ENCODE results near the gene PTGER2.

PTGER2 gene

DNA sequence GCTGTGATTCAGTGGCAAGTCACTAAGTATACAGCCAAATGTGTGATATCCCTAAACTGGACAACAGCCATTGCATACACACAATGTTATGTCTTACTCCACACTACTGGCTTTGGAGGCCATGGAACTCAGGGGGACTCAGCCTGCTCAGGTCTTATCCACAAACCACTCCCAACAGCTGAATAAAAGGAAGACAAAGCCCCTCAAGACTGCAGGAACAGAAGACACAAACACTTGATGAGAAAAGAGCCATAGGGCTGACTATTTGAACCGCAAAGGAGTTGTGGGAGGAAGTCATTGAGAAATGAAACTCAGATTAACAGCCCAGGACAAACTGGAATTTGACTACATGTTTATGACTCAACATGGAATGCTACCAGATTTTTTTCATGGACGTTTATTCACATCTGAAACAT, 40.9 kb downstream of the PTGER2 start:
- H3K27ac ChIP-seq (ENCODE audit: low read length), result no peak overlapping the region

DNA sequence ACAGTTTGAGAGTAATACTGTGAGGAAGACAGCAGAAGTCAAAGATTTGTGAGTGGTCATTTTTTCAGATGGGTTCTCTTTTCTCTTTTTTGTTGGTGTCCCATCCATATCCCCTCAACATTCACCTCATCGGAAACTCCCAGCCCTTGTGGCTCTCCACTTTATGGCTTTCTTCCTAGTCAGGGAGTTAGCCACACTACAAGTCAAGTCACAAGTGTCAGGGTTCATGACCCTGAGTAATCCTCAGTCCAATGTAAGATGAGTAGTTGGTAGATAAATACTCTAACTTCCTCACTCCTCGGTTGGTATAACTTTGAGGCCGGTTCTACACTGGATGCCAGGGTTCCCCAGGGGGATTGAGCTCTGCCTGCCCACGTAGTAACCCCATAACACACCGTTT, 41.4 kb downstream of the PTGER2 start:
- no peak overlapping the region for H3K4me3 ChIP-seq (ENCODE audit: low read length in 2 of 2)
- peaks cover 20% of the 10 kb centered on the region for H3K4me1 ChIP-seq (ENCODE audit: control insufficient read depth, insufficient read depth, low read length)
- no peaks in the 10 kb centered on the region for H3K9me3 ChIP-seq (ENCODE audit: control insufficient read depth in 2 of 2, low read length in 2 of 2)
- H3K27ac ChIP-seq (ENCODE audit: low read length), result no peak overlapping the region
- no peaks in the 10 kb centered on the region for H3K27me3 ChIP-seq (ENCODE audit: control insufficient read depth in 1 of 2, insufficient read depth in 2 of 2, low read length in 2 of 2)
- H3K36me3 ChIP-seq (ENCODE audit: control insufficient read depth in 2 of 2, insufficient read depth in 2 of 2, low read length in 2 of 2), result no peaks in the 10 kb centered on the region
- no peak overlapping the region for H3K9ac ChIP-seq (ENCODE audit: low read length in 2 of 2)

More for the DNA sequence above, 40.9 kb downstream of the PTGER2 start:
- Histone ChIP-seq H3K4me1 (ENCODE audit: control insufficient read depth, insufficient read depth, low read length) (peaks cover 23% of the 10 kb centered on the region), H3K4me3 (ENCODE audit: low read length in 2 of 2) (no peak overlapping the region), H3K9me3 (ENCODE audit: control insufficient read depth in 2 of 2, low read length in 2 of 2) (no peaks in the 10 kb centered on the region), H3K27me3 (ENCODE audit: control insufficient read depth in 1 of 2, insufficient read depth in 2 of 2, low read length in 2 of 2) (no peaks in the 10 kb centered on the region), H3K36me3 (ENCODE audit: control insufficient read depth in 2 of 2, insufficient read depth in 2 of 2, low read length in 2 of 2) (no peaks in the 10 kb centered on the region), H3K9ac (ENCODE audit: low read length in 2 of 2) (no peak overlapping the region)

DNA sequence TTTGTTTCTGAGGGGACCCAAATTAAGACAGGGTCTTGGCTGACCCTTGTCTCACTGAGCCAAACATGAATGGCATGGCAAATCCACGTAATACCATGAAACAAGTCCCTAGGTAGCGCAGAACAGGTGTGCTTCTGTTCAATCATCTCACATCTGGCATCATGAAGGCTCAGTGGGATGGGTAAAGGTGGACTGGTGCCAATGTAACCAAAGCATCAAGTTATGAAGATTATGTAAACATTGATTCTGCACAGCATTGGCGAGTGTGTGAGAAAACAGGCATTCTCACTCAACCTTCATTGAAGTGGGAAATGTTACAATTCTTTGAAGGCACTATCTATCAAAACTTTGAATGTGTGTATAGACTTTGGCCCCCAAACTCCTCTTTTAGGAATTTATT, 41.9 kb downstream of the PTGER2 start:
- H3K27me3 ChIP-seq (ENCODE audit: control insufficient read depth in 1 of 2, insufficient read depth in 2 of 2, low read length in 2 of 2), result no peaks in the 10 kb centered on the region
- H3K4me3 ChIP-seq (ENCODE audit: low read length in 2 of 2), result no peak overlapping the region
- no peaks in the 10 kb centered on the region for H3K9me3 ChIP-seq (ENCODE audit: control insufficient read depth in 2 of 2, low read length in 2 of 2)
- no peaks in the 10 kb centered on the region for H3K36me3 ChIP-seq (ENCODE audit: control insufficient read depth in 2 of 2, insufficient read depth in 2 of 2, low read length in 2 of 2)
- peaks cover 16% of the 10 kb centered on the region for H3K4me1 ChIP-seq (ENCODE audit: control insufficient read depth, insufficient read depth, low read length)
- H3K9ac ChIP-seq (ENCODE audit: low read length in 2 of 2), result no peak overlapping the region
- H3K27ac ChIP-seq (ENCODE audit: low read length), result no peak overlapping the region

DNA sequence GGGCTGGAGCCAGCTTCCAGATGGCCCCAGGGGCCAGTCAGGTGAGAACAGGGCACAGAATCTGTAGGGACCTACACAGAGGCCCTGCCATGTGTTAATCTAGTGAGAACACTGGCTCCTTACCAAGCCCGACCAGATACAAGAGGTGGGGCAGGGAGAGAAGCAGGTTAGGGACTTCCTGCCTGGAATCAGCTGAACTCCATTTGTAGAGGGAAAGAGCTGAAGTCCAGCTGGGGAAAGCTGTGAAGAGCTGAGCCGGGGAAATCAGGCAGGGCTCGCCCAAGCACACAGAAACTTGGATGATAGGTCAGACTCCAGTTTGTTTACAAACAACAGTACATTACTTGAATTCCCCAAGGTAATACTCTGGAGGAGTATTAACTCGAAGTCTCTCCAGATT, 46.7 kb downstream of the PTGER2 start:
- Histone ChIP-seq H3K9ac (ENCODE audit: low read length in 2 of 2) (no peak overlapping the region), H3K4me1 (ENCODE audit: control insufficient read depth, insufficient read depth, low read length) (peaks cover 3% of the 10 kb centered on the region), H3K9me3 (ENCODE audit: control insufficient read depth in 2 of 2, low read length in 2 of 2) (no peaks in the 10 kb centered on the region), H3K27me3 (ENCODE audit: control insufficient read depth in 1 of 2, insufficient read depth in 2 of 2, low read length in 2 of 2) (no peaks in the 10 kb centered on the region), H3K36me3 (ENCODE audit: control insufficient read depth in 2 of 2, insufficient read depth in 2 of 2, low read length in 2 of 2) (no peaks in the 10 kb centered on the region), H3K27ac (ENCODE audit: low read length) (no peak overlapping the region), H3K4me3 (ENCODE audit: low read length in 2 of 2) (no peak overlapping the region)

DNA sequence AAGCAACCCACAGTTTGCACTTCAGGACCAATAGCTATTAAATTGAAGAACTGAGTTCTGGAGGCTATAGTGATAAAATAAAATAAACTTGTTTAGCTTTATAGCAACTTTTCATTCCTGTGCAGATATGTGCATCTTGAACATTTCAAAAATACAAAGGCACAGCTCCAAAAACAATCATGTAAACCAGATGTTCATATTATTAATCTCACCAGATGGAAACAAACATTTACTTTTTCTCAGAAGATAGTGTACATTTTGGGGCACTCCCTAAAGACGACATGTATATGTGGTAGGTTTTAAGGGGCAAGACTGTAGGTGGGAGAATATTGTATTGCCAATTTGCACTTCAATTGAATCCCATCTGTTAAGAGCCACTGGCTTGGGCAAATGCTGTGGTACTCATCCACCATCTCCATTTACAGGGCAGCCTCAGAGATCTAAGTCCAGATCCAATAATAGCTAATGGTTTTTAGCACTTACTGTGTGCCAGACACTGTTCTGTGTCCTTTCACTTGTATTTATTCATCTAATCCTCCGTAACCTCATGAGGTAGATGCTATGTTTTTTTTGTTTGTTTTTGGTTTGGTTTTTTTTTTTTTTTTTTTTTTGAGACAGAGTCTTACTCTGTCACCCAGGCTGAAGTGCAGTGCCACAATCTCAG, 49.1 kb downstream of the PTGER2 start:
- Histone ChIP-seq H3K4me3 (ENCODE audit: low read length in 2 of 2) (no peak overlapping the region), H3K9me3 (ENCODE audit: control insufficient read depth in 2 of 2, low read length in 2 of 2) (no peaks in the 10 kb centered on the region), H3K9ac (ENCODE audit: low read length in 2 of 2) (no peak overlapping the region), H3K27me3 (ENCODE audit: control insufficient read depth in 1 of 2, insufficient read depth in 2 of 2, low read length in 2 of 2) (no peaks in the 10 kb centered on the region), H3K4me1 (ENCODE audit: control insufficient read depth, insufficient read depth, low read length) (peaks cover 3% of the 10 kb centered on the region), H3K36me3 (ENCODE audit: control insufficient read depth in 2 of 2, insufficient read depth in 2 of 2, low read length in 2 of 2) (no peaks in the 10 kb centered on the region), H3K27ac (ENCODE audit: low read length) (no peak overlapping the region)

DNA sequence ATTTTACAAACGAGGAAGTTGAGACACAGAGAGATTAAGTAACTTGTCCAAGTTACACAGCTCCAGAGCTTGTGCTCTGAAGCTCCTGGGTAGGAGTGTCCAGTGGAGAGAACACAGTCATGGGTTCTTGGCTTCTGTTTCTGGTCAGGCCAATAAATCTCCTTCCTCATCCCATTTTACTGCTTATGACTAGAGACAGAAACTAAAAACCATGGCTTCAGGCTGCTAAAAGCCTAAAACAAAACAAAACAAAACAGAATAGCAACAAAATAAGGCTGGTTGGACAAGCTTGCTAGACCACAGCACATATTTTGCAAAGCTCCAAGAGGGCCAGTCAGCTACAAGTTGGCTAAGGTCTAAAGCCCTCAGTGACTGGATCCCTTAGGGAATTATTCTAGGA, 49.8 kb downstream of the PTGER2 start:
- H3K9ac ChIP-seq (ENCODE audit: low read length in 2 of 2), result no peak overlapping the region
- H3K4me3 ChIP-seq (ENCODE audit: low read length in 2 of 2), result no peak overlapping the region
- no peaks in the 10 kb centered on the region for H3K27me3 ChIP-seq (ENCODE audit: control insufficient read depth in 1 of 2, insufficient read depth in 2 of 2, low read length in 2 of 2)
- H3K9me3 ChIP-seq (ENCODE audit: control insufficient read depth in 2 of 2, low read length in 2 of 2), result no peaks in the 10 kb centered on the region
- H3K36me3 ChIP-seq (ENCODE audit: control insufficient read depth in 2 of 2, insufficient read depth in 2 of 2, low read length in 2 of 2), result no peaks in the 10 kb centered on the region
- H3K27ac ChIP-seq (ENCODE audit: low read length), result no peak overlapping the region
- peaks cover 3% of the 10 kb centered on the region for H3K4me1 ChIP-seq (ENCODE audit: control insufficient read depth, insufficient read depth, low read length)

DNA sequence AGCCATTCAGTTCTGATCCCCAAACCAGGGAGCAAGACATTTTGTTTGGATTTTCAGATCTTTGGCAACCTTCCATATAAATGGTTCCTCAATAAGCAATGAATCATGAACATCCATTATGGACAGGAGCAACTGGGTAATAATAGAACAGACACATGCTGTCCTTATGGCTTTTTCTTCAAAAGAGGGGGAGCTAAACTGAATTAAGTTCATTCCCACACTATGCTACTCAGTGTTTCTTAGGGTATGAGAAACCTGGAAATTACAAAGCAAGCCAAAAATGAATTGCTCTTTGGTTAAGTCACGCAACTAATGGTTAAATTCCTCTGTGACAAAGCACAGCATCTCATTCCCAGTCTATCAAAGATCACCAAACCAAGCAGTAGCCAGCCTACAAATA, 51.0 kb downstream of the PTGER2 start:
- Histone ChIP-seq H3K36me3 (ENCODE audit: control insufficient read depth in 2 of 2, insufficient read depth in 2 of 2, low read length in 2 of 2) (no peaks in the 10 kb centered on the region), H3K27ac (ENCODE audit: low read length) (no peak overlapping the region), H3K9ac (ENCODE audit: low read length in 2 of 2) (no peak overlapping the region), H3K4me3 (ENCODE audit: low read length in 2 of 2) (no peak overlapping the region), H3K4me1 (ENCODE audit: control insufficient read depth, insufficient read depth, low read length) (peaks cover 3% of the 10 kb centered on the region), H3K27me3 (ENCODE audit: control insufficient read depth in 1 of 2, insufficient read depth in 2 of 2, low read length in 2 of 2) (no peaks in the 10 kb centered on the region), H3K9me3 (ENCODE audit: control insufficient read depth in 2 of 2, low read length in 2 of 2) (no peaks in the 10 kb centered on the region)

DNA sequence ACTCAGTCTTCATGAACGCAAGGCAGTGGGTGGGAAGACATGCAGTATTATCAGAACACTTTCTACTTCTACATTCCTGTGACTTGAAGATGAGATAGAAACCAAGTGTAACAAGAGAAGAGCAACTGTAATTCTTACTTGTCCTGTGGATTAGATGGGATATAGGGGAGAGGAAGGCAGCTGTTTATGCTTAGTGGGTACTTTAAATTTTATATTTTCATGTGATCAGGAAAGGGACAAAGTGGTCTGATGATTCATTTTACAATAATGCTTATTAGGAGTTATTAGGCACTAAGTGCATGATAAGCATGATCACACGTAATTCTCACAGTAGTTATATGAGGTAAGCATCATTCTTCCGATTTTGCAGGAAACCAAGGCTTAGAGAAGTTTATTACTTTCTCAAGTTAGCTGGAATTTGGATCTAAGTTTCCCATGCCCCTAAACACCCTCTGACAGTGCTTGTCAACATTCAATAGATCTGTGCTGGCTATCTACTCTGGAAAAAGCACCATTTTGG, 52.7 kb downstream of the PTGER2 start:
- Histone ChIP-seq H3K9ac (ENCODE audit: low read length in 2 of 2) (no peak overlapping the region), H3K36me3 (ENCODE audit: control insufficient read depth in 2 of 2, insufficient read depth in 2 of 2, low read length in 2 of 2) (no peaks in the 10 kb centered on the region), H3K27ac (ENCODE audit: low read length) (no peak overlapping the region), H3K4me3 (ENCODE audit: low read length in 2 of 2) (no peak overlapping the region), H3K27me3 (ENCODE audit: control insufficient read depth in 1 of 2, insufficient read depth in 2 of 2, low read length in 2 of 2) (no peaks in the 10 kb centered on the region), H3K9me3 (ENCODE audit: control insufficient read depth in 2 of 2, low read length in 2 of 2) (no peaks in the 10 kb centered on the region), H3K4me1 (ENCODE audit: control insufficient read depth, insufficient read depth, low read length) (peaks cover 3% of the 10 kb centered on the region)

DNA sequence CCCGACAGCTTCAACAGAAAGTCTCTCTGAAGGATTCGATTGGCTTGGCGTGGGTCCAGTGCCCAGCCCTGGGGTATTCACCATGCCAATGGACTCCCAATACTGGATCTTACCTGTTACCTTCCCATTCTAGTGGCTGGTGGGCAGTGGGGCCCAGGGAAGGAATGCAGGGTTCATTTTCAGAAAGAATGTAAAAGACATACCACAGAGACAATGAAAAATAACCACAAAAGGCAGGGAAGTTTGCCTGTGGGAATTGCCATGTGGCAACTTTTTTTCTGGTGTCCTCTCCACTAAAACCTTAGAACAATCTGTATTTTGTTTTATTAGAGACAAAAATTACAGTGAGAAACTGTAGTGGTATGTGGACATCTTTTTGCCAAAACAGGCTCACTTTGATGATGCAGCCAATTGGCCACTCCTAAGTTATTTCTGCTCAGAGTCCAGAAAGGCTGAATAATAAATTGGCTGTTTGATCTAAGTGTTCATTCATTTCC, 55.2 kb downstream of the PTGER2 start:
- Histone ChIP-seq H3K27ac (ENCODE audit: low read length) (no peak overlapping the region), H3K9ac (ENCODE audit: low read length in 2 of 2) (no peak overlapping the region), H3K27me3 (ENCODE audit: control insufficient read depth in 1 of 2, insufficient read depth in 2 of 2, low read length in 2 of 2) (no peaks in the 10 kb centered on the region)

DNA sequence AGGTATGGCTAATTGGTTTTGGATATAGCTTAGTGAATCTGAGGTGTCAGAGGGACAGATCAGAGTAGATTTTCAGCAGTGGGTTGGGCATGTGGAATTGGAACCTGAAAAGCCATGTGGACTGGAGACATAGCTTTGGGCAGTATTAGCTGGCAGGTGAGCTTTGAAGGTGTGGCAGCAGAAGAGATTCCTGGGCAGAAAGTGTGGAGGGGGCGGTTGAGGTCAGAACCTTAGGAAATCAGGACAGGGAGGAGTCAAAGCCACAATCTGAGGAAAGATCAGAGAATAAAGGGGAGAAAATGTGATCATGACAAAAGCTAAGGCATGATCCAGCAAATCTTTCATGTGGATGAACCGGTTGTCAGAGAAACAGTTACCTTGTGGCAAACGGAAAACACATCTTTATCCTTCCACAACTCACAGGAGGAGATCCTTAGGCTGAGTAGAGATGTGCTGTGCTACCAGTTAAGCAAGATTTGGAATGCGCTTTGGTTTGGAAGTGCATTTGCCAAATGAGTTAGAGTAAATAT, 56.4 kb downstream of the PTGER2 start:
- no peaks in the 10 kb centered on the region for H3K27me3 ChIP-seq (ENCODE audit: control insufficient read depth in 1 of 2, insufficient read depth in 2 of 2, low read length in 2 of 2)
- H3K4me1 ChIP-seq (ENCODE audit: control insufficient read depth, insufficient read depth, low read length), result no peaks in the 10 kb centered on the region
- H3K9me3 ChIP-seq (ENCODE audit: control insufficient read depth in 2 of 2, low read length in 2 of 2), result no peaks in the 10 kb centered on the region
- no peak overlapping the region for H3K4me3 ChIP-seq (ENCODE audit: low read length in 2 of 2)
- no peak overlapping the region for H3K9ac ChIP-seq (ENCODE audit: low read length in 2 of 2)
- no peaks in the 10 kb centered on the region for H3K36me3 ChIP-seq (ENCODE audit: control insufficient read depth in 2 of 2, insufficient read depth in 2 of 2, low read length in 2 of 2)
- no peak overlapping the region for H3K27ac ChIP-seq (ENCODE audit: low read length)

More for the DNA sequence above, 55.2 kb downstream of the PTGER2 start:
- H3K9me3 ChIP-seq (ENCODE audit: control insufficient read depth in 2 of 2, low read length in 2 of 2), result no peaks in the 10 kb centered on the region
- H3K36me3 ChIP-seq (ENCODE audit: control insufficient read depth in 2 of 2, insufficient read depth in 2 of 2, low read length in 2 of 2), result no peaks in the 10 kb centered on the region
- H3K4me3 ChIP-seq (ENCODE audit: low read length in 2 of 2), result no peak overlapping the region
- no peaks in the 10 kb centered on the region for H3K4me1 ChIP-seq (ENCODE audit: control insufficient read depth, insufficient read depth, low read length)

DNA sequence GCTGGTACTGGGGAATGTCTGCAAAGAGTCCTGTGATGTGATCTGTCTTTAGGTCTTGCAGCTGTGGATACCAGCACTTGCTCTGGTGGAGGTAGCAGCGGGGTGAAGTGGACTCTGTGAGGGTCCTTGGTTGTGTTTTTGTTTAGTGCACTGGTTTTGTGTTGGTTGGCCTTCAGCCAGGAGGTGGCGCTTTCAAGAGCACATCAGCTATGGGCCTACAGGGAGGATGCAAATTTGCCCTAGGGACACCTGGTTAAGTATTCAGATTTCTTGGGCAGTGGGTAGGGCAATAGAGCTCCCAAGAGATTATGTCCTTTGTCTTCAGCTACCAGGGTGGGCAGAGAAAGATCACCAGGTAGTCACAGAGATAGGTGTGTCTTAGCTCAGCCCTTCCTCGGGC, 63.8 kb downstream of the PTGER2 start:
- no peak overlapping the region for H3K4me3 ChIP-seq (ENCODE audit: low read length in 2 of 2)
- H3K4me1 ChIP-seq (ENCODE audit: control insufficient read depth, insufficient read depth, low read length), result no peaks in the 10 kb centered on the region
- no peaks in the 10 kb centered on the region for H3K9me3 ChIP-seq (ENCODE audit: control insufficient read depth in 2 of 2, low read length in 2 of 2)
- H3K9ac ChIP-seq (ENCODE audit: low read length in 2 of 2), result no peak overlapping the region
- no peak overlapping the region for H3K27ac ChIP-seq (ENCODE audit: low read length)
- H3K36me3 ChIP-seq (ENCODE audit: control insufficient read depth in 2 of 2, insufficient read depth in 2 of 2, low read length in 2 of 2), result no peaks in the 10 kb centered on the region
- H3K27me3 ChIP-seq (ENCODE audit: control insufficient read depth in 1 of 2, insufficient read depth in 2 of 2, low read length in 2 of 2), result no peaks in the 10 kb centered on the region
